Stimulated activated CD8-positive, alpha-beta memory T cell treated with anti-CD3 and anti-CD28 coated beads, Interleukin-15, amount 100 ng/mL, for 4 hours (primary cell): ENCODE measurements around the gene CCP110.

Experiments used
- DNase-seq, 2 donors: peaks; one replicate each; pipeline ENCODE4 v3.0.0-alpha.2; 2020; ENCODE audit warnings: low read depth in 2 of 2

CCP110 gene

GRCh38 chr16:19555186-19555937, 31.6 kb downstream of the CCP110 start, which contains the start of gene VPS35L:
Gene VPS35L (plus strand): TSS chr16:19555703. CDS start chr16:19555730, 27 bp downstream.
- peak; percentile 94 for DNase-seq

GRCh38 chr16:19555938-19556771, 32.4 kb downstream of the CCP110 start:
- DNase-seq, result no peak

- no peak for DNase-seq
Observed at GRCh38 chr16:19559242-19559910, 35.6 kb downstream of the CCP110 start.

DNA sequence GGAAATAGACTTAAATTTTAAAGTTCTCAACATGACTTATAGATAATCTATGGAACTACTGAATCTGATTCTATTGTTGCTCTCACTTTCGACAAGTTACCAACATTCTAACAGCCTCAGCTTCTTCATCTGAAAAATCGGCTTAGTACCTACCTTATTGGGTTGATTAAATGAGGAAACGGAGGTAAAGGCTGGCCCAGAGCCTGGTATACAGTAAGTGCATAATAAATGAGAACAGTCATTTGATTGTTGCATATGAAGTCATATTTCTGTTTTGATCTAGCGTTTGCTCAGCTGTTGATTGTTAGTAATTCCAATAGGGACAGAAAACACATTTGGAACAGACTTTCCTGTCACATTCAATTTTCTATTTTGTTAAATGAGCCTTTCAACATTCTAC, 36.3 kb downstream of the CCP110 start:
- no peak for DNase-seq

GRCh38 chr16:19563377-19563776, 39.6 kb downstream of the CCP110 start:
- no peak for DNase-seq

- DNase-seq, result no peak
Observed at GRCh38 chr16:19566362-19566761, 42.6 kb downstream of the CCP110 start.

- DNase-seq, result no peak
Observed at GRCh38 chr16:19567560-19567959, 43.8 kb downstream of the CCP110 start.

- DNase-seq, result no peak
Observed at GRCh38 chr16:19573997-19574396, 50.3 kb downstream of the CCP110 start.

GRCh38 chr16:19574615-19575014, 50.9 kb downstream of the CCP110 start:
- DNase-seq, result no peak

DNA sequence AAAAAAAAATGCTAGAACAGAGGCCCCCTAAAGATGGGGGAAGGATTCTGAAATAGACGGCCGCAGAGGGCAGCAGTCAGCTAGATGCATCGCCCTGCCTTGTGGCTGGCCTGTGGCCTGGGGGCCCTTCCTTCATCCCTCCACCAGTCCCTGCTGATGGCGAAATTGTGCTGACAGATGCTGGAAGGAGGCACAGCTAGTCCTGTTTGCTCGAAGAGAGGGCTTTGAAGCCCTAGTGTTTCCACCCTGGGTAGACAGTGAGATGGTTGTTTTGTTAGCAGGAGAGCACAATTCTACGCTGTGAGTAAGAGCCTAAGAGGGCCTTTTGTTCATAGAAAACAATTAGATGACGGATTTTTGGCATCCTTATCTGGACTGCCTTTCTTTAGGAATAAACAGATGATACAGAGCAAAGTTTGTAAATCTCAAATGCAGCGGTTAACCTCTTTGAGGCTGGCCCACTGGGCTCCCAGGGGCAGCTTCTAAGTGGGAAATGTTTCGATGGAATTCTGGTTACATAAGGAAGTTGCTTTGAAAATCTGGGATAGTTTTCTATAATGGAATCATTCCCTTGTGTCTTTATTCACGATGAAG, 54.7 kb downstream of the CCP110 start:
- DNase-seq, result no peak

GRCh38 chr16:19582050-19582831, 58.5 kb downstream of the CCP110 start:
- no peak for DNase-seq

GRCh38 chr16:19583665-19584300, 60.0 kb downstream of the CCP110 start:
- DNase-seq, result peak in 1 of 2 donors; percentile 5

DNA sequence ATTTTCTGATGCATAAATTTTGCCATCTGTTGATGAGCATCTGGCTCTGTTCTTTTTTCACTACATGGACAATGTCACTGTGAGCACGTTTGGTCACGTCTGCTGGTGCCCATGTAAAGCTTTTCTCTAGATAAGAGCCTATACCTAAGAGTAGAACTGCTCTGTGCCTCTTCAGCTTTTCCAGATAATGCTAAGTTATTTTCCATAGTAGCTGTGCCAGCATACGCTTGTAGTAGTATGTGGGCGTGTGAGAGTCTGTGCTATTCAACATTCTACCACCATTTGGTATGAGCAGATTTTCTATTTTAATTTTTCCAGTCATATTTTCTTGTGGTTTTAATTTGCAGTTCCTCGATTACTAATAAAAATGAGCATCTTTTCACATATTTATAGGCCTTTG, 64.9 kb downstream of the CCP110 start:
- no peak for DNase-seq

- DNase-seq, result no peak
Observed at GRCh38 chr16:19589106-19589505, 65.4 kb downstream of the CCP110 start.

GRCh38 chr16:19589771-19590302, 66.1 kb downstream of the CCP110 start:
- DNase-seq, result no peak

DNA sequence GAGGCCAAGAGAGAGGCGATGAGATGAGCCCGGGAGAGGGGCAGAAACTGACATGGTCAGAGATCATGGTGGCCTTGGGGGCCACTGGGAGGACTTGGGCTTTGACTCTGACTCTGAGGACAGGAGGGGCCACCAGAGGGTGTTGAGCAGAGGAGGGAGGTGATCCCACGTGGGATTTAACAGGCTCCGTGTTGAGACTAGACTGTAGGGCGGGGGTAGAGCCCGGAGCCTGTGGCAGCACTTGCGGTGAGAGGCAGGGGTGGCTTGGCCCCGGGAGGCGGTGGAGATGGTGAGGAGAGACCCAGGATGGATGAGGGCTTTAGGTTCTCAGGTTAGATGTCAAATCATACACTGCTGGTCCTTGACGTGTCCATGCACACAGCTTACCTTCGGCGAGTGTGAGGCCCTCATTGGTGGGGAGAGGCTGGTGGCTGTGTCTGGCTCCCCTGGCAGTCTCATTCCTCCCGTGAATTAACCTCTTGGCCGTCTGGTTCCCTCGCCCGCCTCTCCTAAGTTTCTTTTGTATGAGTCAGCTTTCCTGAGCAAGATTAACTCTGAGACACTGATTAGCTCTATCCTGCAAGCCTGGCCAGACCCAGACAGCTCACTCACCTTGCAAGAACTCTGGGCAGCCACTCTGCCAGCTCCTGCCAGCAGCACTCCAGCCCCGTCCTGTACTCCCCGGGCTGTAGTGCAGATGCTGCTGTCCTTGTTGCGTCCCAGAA, 71.5 kb downstream of the CCP110 start:
- no peak for DNase-seq

- DNase-seq, result no peak
Observed at GRCh38 chr16:19598805-19599510, 75.2 kb downstream of the CCP110 start.

DNA sequence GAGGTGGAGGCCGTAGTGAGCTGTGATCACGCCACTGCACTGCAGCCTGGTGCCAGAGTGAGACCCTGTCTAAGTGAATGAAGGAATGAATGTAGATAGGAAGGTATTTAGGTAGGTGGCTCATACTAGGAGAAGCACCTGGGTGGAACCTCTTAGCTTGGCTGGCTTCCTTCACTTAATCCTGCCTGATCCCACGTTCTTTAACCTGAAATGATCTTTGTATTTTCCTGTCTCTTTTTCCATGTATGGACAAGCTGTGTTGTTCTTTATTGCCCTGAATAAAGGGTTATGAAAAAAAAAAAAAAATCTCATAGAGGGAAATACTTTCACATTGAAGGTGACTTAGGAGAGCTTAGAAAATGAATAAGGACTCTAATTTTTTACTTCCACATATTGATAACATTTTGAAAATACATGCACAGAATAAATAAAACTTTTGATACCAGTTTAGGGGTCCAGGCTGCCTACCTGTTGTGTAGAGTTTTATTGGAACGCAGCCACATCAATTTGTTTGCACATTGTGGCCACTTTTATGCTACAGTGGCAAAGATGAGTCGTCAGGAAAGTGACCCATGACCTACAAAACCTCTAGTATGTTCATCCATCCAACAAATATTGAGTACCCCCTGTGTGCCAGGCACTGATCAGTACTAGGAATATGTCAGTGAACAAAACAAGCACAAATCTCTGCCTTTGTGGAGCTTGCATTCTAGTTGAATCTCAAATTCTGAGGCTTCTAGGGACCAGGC, 76.4 kb downstream of the CCP110 start:
- no peak for DNase-seq
